ENCODE measurements around the gene BCL6B.

- no peak for TF ChIP-seq EP300 (IDR thresholded peaks at IDR 0.05)
- no peak for TF ChIP-seq POLR2A (IDR thresholded peaks at IDR 0.05)
- no peak for TF ChIP-seq CTCF (IDR thresholded peaks at IDR 0.05)
Observed at GRCh38 chr17:6995500-6996255, 27.2 kb upstream of the BCL6B start, which contains the start of gene ALOX12.

All from gastroesophageal sphincter (tissue), 3 donors.